HG03103 (cell line): Measurements from ENCODE around the gene SCUBE1.

Source experiments
- ATAC-seq: cut with Tn5 transposase; IDR thresholded peaks from one replicate; pipeline ENCODE4 v1.9.1; 2021; ENCODE audit warnings: low read depth; ENCODE audit not compliant: unreplicated experiment

The SCUBE1 gene

GRCh38 chr22:43243324-43243723 is 99.8 kb downstream of the SCUBE1 start:
- no peak for ATAC-seq

GRCh38 chr22:43242627-43243026 is 100.5 kb downstream of the SCUBE1 start:
- no peak for ATAC-seq

GRCh38 chr22:43241699-43242386 is 101.3 kb downstream of the SCUBE1 start:
- ATAC-seq, result no peak

GRCh38 chr22:43241138-43241597 is 102.0 kb downstream of the SCUBE1 start:
- no peak for ATAC-seq

- ATAC-seq, result no peak
These were observed 102.6 kb downstream of the SCUBE1 start for GRCh38 chr22:43240614-43241013.

- no peak for ATAC-seq
These were observed 103.2 kb downstream of the SCUBE1 start for GRCh38 chr22:43239956-43240355.

GRCh38 chr22:43239193-43239780 is 103.9 kb downstream of the SCUBE1 start:
- no peak for ATAC-seq

GRCh38 chr22:43238526-43239006 is 104.6 kb downstream of the SCUBE1 start:
- ATAC-seq, result no peak

GRCh38 chr22:43237280-43237679 is 105.9 kb downstream of the SCUBE1 start:
- no peak for ATAC-seq

- no peak for ATAC-seq
These were observed 106.6 kb downstream of the SCUBE1 start for GRCh38 chr22:43236411-43237166.

- no peak for ATAC-seq
These were observed 107.4 kb downstream of the SCUBE1 start for GRCh38 chr22:43235445-43236409.

- ATAC-seq, result no peak
These were observed 108.7 kb downstream of the SCUBE1 start for GRCh38 chr22:43234264-43234988.

- ATAC-seq, result no peak
These were observed 109.6 kb downstream of the SCUBE1 start for GRCh38 chr22:43233529-43233928.

GRCh38 chr22:43232445-43232844 is 110.7 kb downstream of the SCUBE1 start:
- ATAC-seq, result no peak

GRCh38 chr22:43231724-43232034 is 111.5 kb downstream of the SCUBE1 start:
- ATAC-seq, result no peak

- ATAC-seq, result no peak
These were observed 112.0 kb downstream of the SCUBE1 start for GRCh38 chr22:43230971-43231723.

GRCh38 chr22:43230571-43230970 is 112.6 kb downstream of the SCUBE1 start:
- ATAC-seq, result no peak

GRCh38 chr22:43228863-43229262 is 114.3 kb downstream of the SCUBE1 start:
- ATAC-seq, result no peak

- no peak for ATAC-seq
These were observed 114.8 kb downstream of the SCUBE1 start for GRCh38 chr22:43228330-43228729.
